Spleen (tissue), 7 donors: ENCODE measurements around the gene EXOSC5.

ENCODE experiments used
- POLR2A ChIP-seq, 3 donors: fragments of 450-650 bp; IDR thresholded peaks; one replicate each; pipeline ENCODE4 v1.5.1; 2017; ENCODE audit warnings: antibody characterized with exemption in 3 of 3, mild to moderate bottlenecking in 1 of 3
- POLR2AphosphoS5 ChIP-seq, 3 donors: sonication (generic); formaldehyde crosslinking; IDR thresholded peaks; one replicate each; pipeline ENCODE4 v1.5.1; 2017; ENCODE audit warnings: antibody characterized with exemption in 3 of 3
- TF ChIP-seq, protein P1 (sequence below), 11 experiments: fragments of 200-600 bp in 7 of 11; fragments of 450-650 bp in 4 of 11; sonication (generic) in 4 of 11; IDR thresholded peaks in 8 of 11; conservative IDR thresholded peaks in 3 of 11; 1 replicate in 7 of 11; 2 replicates in 4 of 11; pipeline versions ENCODE4 v1.4.0 to v1.8.0; 2016 to 2021; ENCODE audit warnings: antibody characterized with exemption in 11 of 11, inconsistent platforms in 4 of 11, mild to moderate bottlenecking in 1 of 11
- donor health status: DM: no; HTN: no; CAD: no; lungs with moderate emphysema.
- donor health status: DM: no; HTN: no; CAD: no.
- donor health status: DM: no; HTN: no; CAD: no.

DNA sequence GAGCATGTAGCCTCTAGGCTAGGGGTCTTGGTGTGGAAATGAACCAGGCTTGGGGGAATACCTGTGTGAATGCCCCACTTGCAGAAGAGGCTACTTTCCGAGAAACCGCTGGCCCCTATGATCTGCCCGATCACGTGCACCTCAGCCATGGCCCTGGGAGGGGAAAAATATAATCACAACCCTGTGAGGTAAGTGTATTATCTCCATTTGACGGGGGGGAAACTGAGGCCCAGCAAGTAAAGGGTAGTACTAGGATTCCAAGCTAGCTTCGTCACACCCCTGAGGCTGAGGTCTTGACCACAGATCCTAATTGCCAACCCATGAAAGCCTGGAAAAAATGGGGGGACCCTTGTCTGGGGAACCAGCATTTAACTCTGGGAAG is 33.8 kb downstream of the EXOSC5 start:
- TF ChIP-seq, protein P1, sequence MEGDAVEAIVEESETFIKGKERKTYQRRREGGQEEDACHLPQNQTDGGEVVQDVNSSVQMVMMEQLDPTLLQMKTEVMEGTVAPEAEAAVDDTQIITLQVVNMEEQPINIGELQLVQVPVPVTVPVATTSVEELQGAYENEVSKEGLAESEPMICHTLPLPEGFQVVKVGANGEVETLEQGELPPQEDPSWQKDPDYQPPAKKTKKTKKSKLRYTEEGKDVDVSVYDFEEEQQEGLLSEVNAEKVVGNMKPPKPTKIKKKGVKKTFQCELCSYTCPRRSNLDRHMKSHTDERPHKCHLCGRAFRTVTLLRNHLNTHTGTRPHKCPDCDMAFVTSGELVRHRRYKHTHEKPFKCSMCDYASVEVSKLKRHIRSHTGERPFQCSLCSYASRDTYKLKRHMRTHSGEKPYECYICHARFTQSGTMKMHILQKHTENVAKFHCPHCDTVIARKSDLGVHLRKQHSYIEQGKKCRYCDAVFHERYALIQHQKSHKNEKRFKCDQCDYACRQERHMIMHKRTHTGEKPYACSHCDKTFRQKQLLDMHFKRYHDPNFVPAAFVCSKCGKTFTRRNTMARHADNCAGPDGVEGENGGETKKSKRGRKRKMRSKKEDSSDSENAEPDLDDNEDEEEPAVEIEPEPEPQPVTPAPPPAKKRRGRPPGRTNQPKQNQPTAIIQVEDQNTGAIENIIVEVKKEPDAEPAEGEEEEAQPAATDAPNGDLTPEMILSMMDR (IDR thresholded peaks at IDR 0.05 in 8 of 11, conservative IDR thresholded peaks at IDR 0.05 in 3 of 11): no peak
- no peak for TF ChIP-seq POLR2A (IDR thresholded peaks at IDR 0.05)
- TF ChIP-seq POLR2AphosphoS5 (IDR thresholded peaks at IDR 0.05): no peak
